Fibroblast of the aortic adventitia (primary cell): Measurements from ENCODE around the gene EPG5. TPM values are rescaled to one million over a fixed set of nuclear protein-coding genes. Genes with fewer than 3 reads are reported as not detected.

Source experiments
- DNase-seq: peaks from one replicate; pipeline ENCODE4 v3.0.0-alpha.2; 2010; ENCODE audit warnings: low read depth
- H3K4me3 ChIP-seq: 2 replicates; pipeline ENCODE4 v1.5.1; 2011; ENCODE audit warnings: low read depth, mild to moderate bottlenecking, control low read depth, low read length, moderate library complexity
- total RNA-seq: library from RNA; depleted of rRNA; stranded (reverse); fragments of >200 nt; gene quantifications from 2 replicates; pipeline ENCODE4 v1.2.3, GENCODE V29; 2012; ENCODE audit warnings: low replicate concordance
- TF ChIP-seq, protein P1 (sequence below): IDR thresholded peaks from 2 replicates; pipeline ENCODE4 v1.5.1; 2011; ENCODE audit warnings: mild to moderate bottlenecking, low read length, control low read depth, inconsistent platforms; ENCODE audit not compliant: insufficient read depth

The EPG5 gene
- total RNA-seq, 1 donor = 66.3 TPM

DNA sequence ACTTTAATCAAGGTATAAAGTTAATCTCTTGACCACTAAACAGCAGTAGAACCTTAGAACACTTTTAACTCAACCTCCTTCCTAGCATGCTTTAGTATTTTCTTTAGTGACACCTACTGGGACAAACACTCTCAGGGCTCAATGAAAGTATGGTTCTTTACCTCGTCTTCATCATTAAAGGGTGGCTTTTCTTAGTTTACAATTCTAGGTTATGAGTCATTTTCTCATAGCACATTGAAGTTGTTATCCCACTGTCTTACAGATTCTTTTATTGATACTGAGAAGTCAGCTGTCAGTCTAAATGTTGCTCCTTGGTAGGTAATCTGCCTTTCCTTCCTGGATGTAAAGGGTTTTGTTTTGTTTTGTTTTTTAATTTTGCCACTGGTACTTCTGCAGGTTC is 103.7 kb downstream of the EPG5 start:
- no peak for DNase-seq
- H3K4me3 ChIP-seq = no peak overlapping the region
- TF ChIP-seq, protein P1, sequence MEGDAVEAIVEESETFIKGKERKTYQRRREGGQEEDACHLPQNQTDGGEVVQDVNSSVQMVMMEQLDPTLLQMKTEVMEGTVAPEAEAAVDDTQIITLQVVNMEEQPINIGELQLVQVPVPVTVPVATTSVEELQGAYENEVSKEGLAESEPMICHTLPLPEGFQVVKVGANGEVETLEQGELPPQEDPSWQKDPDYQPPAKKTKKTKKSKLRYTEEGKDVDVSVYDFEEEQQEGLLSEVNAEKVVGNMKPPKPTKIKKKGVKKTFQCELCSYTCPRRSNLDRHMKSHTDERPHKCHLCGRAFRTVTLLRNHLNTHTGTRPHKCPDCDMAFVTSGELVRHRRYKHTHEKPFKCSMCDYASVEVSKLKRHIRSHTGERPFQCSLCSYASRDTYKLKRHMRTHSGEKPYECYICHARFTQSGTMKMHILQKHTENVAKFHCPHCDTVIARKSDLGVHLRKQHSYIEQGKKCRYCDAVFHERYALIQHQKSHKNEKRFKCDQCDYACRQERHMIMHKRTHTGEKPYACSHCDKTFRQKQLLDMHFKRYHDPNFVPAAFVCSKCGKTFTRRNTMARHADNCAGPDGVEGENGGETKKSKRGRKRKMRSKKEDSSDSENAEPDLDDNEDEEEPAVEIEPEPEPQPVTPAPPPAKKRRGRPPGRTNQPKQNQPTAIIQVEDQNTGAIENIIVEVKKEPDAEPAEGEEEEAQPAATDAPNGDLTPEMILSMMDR = no peak

DNA sequence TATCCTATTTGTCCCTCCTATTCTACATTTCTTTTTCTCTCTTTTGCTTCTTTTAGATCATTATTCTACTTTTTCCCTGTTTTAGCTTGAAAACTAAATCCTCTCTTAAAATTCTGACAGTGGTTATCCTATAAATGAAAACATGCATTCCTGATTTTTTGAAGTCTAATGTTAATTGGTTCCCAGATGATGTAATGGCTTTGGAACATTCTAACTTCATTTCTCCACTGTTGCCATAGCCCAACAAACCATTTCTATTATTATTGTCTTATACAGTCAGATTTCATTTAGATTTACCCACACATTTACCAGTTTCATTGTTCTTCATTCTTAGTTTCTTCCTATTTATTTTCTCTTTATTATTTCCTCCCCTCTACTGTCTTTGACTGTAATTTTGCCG is 105.2 kb downstream of the EPG5 start:
- DNase-seq = no peak
- no peak overlapping the region for H3K4me3 ChIP-seq
- TF ChIP-seq, protein P1 = no peak

DNA sequence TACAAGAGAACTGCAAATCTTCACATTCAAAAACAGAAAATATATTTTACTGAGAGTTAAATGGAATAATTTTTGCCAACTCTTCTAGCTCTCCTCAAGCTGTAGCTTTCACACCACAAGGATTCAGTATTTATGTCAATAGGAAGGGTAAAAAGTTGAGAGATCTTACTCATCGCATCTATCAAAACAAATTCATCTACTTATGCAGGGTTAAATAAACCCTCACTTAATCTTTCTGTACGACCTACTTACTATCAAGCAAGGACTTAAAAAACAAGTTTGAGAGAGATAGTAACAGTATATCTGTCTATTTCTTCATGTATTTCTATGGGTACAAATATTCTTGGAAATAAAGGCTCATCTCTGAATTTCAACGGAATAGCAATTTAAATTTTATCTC is 106.2 kb downstream of the EPG5 start:
- TF ChIP-seq, protein P1 = no peak
- no peak for DNase-seq
- H3K4me3 ChIP-seq = no peak overlapping the region

DNA sequence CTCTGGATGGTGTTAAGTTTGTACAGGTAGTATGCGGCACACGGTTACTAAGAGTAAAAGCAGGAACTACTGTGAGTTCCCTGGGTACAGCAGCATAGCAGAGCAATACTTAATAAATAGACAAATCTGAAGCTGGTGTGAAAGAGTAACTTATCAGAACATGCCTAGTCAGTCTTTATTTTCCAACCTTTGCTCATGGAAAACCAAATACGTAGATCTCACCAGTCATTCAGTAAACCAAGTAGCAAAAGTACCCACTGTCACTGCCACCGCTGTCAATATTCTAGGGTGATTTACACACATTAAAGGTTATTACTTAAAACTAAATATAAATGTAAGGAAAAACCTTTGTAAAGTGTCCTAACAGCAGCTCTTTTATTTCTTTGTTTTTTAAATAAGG is 106.6 kb downstream of the EPG5 start:
- H3K4me3 ChIP-seq = no peak overlapping the region
- TF ChIP-seq, protein P1 = no peak
- DNase-seq = no peak

DNA sequence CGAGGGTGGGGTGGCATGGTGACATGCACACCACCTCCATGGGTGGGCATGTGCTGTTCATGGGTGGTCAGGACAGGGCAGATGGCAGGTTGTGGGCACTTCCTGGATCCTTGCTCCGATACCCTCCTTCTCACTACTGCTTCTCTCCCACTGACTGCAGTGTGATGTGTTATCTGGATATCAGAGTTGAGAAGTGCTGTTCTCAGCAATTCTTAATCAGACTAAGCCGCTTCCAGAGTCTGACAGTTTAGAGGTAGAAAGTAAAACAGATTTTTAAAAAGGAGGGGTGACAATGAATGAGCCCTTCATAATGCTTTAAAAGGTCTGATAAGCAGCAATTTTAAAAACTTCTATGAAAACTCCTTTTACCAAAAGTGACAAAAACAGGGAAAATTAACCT is 107.8 kb downstream of the EPG5 start:
- H3K4me3 ChIP-seq = no peak overlapping the region
- no peak for DNase-seq
- TF ChIP-seq, protein P1 = no peak

DNA sequence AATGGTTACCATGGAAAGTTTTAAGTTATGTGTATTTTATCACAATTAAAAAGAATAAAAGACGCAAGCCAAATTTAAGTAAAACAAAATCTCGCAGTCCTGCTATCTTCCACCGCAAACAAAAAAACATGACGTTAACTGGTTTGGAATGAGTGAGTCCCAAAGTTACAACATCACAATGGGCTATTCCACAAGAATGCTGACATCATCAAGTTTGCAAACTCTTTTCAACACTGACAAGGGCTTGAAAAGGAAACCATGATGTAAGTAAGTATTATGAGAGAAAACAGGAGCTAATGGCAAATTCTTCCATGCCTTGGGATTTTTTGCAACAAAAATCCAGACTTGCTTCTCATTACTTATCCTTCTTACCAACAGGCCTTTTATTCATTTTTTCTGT is 110.6 kb downstream of the EPG5 start:
- no peak overlapping the region for H3K4me3 ChIP-seq
- TF ChIP-seq, protein P1 = no peak
- peak; percentile 92 for DNase-seq

DNA sequence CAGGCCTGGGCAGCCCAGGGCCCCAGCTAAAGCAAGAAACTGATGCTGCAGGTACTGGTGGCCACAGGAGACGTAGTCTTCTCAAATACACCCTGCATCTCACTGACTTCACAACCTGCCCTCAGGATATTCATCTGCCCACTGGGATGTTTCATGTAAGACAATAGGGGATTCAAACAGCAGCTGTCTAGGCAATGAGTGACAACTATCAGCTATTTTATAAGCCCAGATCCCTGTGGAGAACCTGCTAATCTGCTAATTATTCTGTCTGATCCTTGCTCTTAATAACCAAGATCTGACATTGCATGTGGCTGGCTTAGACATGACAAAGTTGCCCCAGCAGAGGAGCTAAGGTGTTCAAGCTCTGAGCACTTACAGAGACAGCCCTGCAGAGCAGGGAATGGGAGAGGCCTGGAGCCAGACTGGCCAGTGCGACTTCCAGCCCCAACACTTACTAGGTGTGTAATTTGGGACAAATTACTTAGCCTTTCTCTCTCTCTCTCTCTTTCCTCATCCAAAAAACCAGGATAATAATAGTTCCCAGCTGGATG is 113.0 kb downstream of the EPG5 start:
- TF ChIP-seq, protein P1 = no peak
- no peak for DNase-seq
- H3K4me3 ChIP-seq = no peak overlapping the region
